ENCODE measurements around the gene ZC3HAV1L.

DNA sequence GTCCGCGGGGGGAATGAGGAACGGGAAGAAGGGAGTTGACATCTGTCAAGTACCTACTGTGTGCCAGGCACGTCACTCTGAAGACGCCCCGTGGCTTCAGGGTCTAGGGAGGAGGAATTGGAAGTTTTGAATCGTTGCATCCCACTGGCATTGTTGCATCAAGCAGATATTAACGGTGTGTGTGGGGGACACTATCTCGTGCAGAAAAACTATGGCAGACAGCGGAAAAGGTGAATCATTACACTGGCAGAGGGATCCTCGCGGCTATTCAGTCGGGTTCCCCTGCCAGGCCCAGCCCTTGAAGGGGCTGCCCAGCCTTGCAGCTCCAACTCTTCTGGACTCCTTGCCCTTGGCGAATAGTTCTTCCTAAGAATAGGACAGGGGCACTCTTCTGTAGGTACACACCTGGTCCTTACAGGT, 53.6 kb downstream of the ZC3HAV1L start:
- TF ChIP-seq, protein P1, sequence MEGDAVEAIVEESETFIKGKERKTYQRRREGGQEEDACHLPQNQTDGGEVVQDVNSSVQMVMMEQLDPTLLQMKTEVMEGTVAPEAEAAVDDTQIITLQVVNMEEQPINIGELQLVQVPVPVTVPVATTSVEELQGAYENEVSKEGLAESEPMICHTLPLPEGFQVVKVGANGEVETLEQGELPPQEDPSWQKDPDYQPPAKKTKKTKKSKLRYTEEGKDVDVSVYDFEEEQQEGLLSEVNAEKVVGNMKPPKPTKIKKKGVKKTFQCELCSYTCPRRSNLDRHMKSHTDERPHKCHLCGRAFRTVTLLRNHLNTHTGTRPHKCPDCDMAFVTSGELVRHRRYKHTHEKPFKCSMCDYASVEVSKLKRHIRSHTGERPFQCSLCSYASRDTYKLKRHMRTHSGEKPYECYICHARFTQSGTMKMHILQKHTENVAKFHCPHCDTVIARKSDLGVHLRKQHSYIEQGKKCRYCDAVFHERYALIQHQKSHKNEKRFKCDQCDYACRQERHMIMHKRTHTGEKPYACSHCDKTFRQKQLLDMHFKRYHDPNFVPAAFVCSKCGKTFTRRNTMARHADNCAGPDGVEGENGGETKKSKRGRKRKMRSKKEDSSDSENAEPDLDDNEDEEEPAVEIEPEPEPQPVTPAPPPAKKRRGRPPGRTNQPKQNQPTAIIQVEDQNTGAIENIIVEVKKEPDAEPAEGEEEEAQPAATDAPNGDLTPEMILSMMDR (IDR thresholded peaks at IDR 0.05): no peak
- TF ChIP-seq POLR2AphosphoS5 (IDR thresholded peaks at IDR 0.05; ENCODE audit: low read depth, low read length): no peak
- TF ChIP-seq, protein P2, sequence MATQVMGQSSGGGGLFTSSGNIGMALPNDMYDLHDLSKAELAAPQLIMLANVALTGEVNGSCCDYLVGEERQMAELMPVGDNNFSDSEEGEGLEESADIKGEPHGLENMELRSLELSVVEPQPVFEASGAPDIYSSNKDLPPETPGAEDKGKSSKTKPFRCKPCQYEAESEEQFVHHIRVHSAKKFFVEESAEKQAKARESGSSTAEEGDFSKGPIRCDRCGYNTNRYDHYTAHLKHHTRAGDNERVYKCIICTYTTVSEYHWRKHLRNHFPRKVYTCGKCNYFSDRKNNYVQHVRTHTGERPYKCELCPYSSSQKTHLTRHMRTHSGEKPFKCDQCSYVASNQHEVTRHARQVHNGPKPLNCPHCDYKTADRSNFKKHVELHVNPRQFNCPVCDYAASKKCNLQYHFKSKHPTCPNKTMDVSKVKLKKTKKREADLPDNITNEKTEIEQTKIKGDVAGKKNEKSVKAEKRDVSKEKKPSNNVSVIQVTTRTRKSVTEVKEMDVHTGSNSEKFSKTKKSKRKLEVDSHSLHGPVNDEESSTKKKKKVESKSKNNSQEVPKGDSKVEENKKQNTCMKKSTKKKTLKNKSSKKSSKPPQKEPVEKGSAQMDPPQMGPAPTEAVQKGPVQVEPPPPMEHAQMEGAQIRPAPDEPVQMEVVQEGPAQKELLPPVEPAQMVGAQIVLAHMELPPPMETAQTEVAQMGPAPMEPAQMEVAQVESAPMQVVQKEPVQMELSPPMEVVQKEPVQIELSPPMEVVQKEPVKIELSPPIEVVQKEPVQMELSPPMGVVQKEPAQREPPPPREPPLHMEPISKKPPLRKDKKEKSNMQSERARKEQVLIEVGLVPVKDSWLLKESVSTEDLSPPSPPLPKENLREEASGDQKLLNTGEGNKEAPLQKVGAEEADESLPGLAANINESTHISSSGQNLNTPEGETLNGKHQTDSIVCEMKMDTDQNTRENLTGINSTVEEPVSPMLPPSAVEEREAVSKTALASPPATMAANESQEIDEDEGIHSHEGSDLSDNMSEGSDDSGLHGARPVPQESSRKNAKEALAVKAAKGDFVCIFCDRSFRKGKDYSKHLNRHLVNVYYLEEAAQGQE (IDR thresholded peaks at IDR 0.05; ENCODE audit: insufficient read depth in 1 of 2, low read depth in 2 of 2, low read length in 1 of 2): no peak
